DND-41 (cell line): ENCODE data around the gene RCBTB2.

Experiments
- ATAC-seq: fragments of 200-7000 bp; cut with Tn5 transposase; 3 replicates; pipeline ENCODE4 v1.9.1; 2021; ENCODE audit warnings: low read depth; ENCODE audit not compliant: insufficient read depth
- DNase-seq: peaks from one replicate; pipeline ENCODE4 v3.0.0-alpha.2; 2020
- H2AFZ ChIP-seq: 2 replicates; pipeline ENCODE4 v1.6.0; 2012; ENCODE audit warnings: low read depth, low read length
- H3K27ac ChIP-seq: 2 replicates; pipeline ENCODE4 v1.5.1; 2012; ENCODE audit warnings: low read length, inconsistent platforms
- H3K27me3 ChIP-seq: fragments of 200-600 bp; sonication (generic); 2 replicates; pipeline ENCODE4 v1.6.0; 2012; ENCODE audit warnings: low read length, mild to moderate bottlenecking, inconsistent platforms; ENCODE audit not compliant: insufficient read depth, poor library complexity
- H3K36me3 ChIP-seq: 2 replicates; pipeline ENCODE4 v1.5.1; 2012; ENCODE audit warnings: low read length, inconsistent platforms; ENCODE audit not compliant: insufficient read depth
- H3K4me1 ChIP-seq: 2 replicates; pipeline ENCODE4 v1.5.1; 2012; ENCODE audit warnings: mild to moderate bottlenecking, low read length; ENCODE audit not compliant: insufficient read depth
- H3K4me2 ChIP-seq: 2 replicates; pipeline ENCODE4 v1.6.0; 2012; ENCODE audit warnings: mild to moderate bottlenecking, moderate library complexity, low read length, inconsistent platforms; ENCODE audit not compliant: insufficient read depth
- H3K4me3 ChIP-seq, 2 experiments: fragments of 200-600 bp in 1 of 2; shearing (Covaris generic) in 1 of 2; 2 replicates each; pipeline ENCODE4 v1.5.1; 2012 to 2016; ENCODE audit warnings: inconsistent platforms in 2 of 2, low read length in 2 of 2, mild to moderate bottlenecking in 2 of 2, low read depth in 1 of 2, moderate library complexity in 1 of 2
- H3K79me2 ChIP-seq: 2 replicates; pipeline ENCODE4 v1.6.0; 2012; ENCODE audit warnings: low read length, inconsistent platforms; ENCODE audit not compliant: insufficient read depth
- H3K9ac ChIP-seq: 2 replicates; pipeline ENCODE4 v1.6.0; 2012; ENCODE audit warnings: low read depth, mild to moderate bottlenecking, inconsistent platforms, low read length, moderate library complexity
- H3K9me3 ChIP-seq: 2 replicates; pipeline ENCODE4 v1.5.1; 2012; ENCODE audit warnings: low read length, moderate library complexity, mild to moderate bottlenecking, inconsistent platforms; ENCODE audit not compliant: insufficient read depth, severe bottlenecking
- H4K20me1 ChIP-seq: 2 replicates; pipeline ENCODE4 v1.6.0; 2012; ENCODE audit warnings: low read length; ENCODE audit not compliant: insufficient read depth
- CTCF ChIP-seq: IDR thresholded peaks from 2 replicates; pipeline ENCODE4 v1.5.1; 2012; ENCODE audit warnings: borderline replicate concordance, low read length, moderate library complexity, mild to moderate bottlenecking; ENCODE audit not compliant: poor library complexity, severe bottlenecking; ENCODE audit errors: extremely low read depth
- EZH2 ChIP-seq: IDR thresholded peaks from 3 replicates; pipeline ENCODE4 v1.6.1; 2012; ENCODE audit warnings: borderline replicate concordance, low read depth, mild to moderate bottlenecking, moderate library complexity, low read length, inconsistent platforms; ENCODE audit not compliant: severe bottlenecking

Gene RCBTB2

GRCh38 chr13:48556817-48557216 lies 23.9 kb upstream of the RCBTB2 start:
- H3K4me3 ChIP-seq: no peak overlapping the region
- H3K27me3 ChIP-seq: no peaks in the 10 kb centered on the region
- peaks cover 28% of the 10 kb centered on the region for H3K9me3 ChIP-seq
- H3K4me1 ChIP-seq: peaks cover 26% of the 10 kb centered on the region
- no peak for TF ChIP-seq EZH2
- DNase-seq (no peak), ATAC-seq (no peak)
- H2AFZ ChIP-seq: no peak overlapping the region
- H3K9ac ChIP-seq: no peak overlapping the region
- no peaks in the 10 kb centered on the region for H3K79me2 ChIP-seq
- peaks cover under 1% of the 10 kb centered on the region; the same call in 1 of the 2 replicates for H3K36me3 ChIP-seq
- H3K4me2 ChIP-seq: no peak overlapping the region
- H3K27ac ChIP-seq: no peak overlapping the region
- no peaks in the 10 kb centered on the region for H4K20me1 ChIP-seq

- TF ChIP-seq CTCF (no peak), EZH2 (no peak)
- H3K27me3 ChIP-seq: no peaks in the 10 kb centered on the region
- no peak overlapping the region for H2AFZ ChIP-seq
- peaks cover 42% of the 10 kb centered on the region for H3K9me3 ChIP-seq
- H3K4me2 ChIP-seq: no peak overlapping the region
- no peak overlapping the region for H3K4me3 ChIP-seq
- H3K79me2 ChIP-seq: no peaks in the 10 kb centered on the region
- H3K4me1 ChIP-seq: peaks cover 12% of the 10 kb centered on the region
- no peaks in the 10 kb centered on the region for H4K20me1 ChIP-seq
- peaks cover 4% of the 10 kb centered on the region; the same call in 1 of the 2 replicates for H3K36me3 ChIP-seq
- no peak overlapping the region for H3K27ac ChIP-seq
- H3K9ac ChIP-seq: no peak overlapping the region
- ATAC-seq: no peak
- DNase-seq: no peak
These were observed 22.6 kb upstream of the RCBTB2 start for GRCh38 chr13:48555441-48555840.

- H3K27ac ChIP-seq: no peak overlapping the region
- no peaks in the 10 kb centered on the region for H4K20me1 ChIP-seq
- no peak overlapping the region for H3K9ac ChIP-seq
- peak; percentile 34 for DNase-seq
- H3K27me3 ChIP-seq: no peaks in the 10 kb centered on the region
- peaks cover 46% of the 10 kb centered on the region for H3K9me3 ChIP-seq
- H2AFZ ChIP-seq: no peak overlapping the region
- no peak overlapping the region for H3K4me2 ChIP-seq
- no peak for TF ChIP-seq CTCF
- TF ChIP-seq EZH2: no peak
- H3K4me3 ChIP-seq: no peak overlapping the region; a peak in 1 of 4 replicates
- no peak for ATAC-seq
- H3K79me2 ChIP-seq: no peaks in the 10 kb centered on the region
- H3K36me3 ChIP-seq: peaks cover 4% of the 10 kb centered on the region; the same call in 1 of the 2 replicates
- H3K4me1 ChIP-seq: no peaks in the 10 kb centered on the region
These were observed 18.4 kb upstream of the RCBTB2 start for GRCh38 chr13:48551329-48551728.

GRCh38 chr13:48549658-48550057 lies 16.8 kb upstream of the RCBTB2 start:
- no peaks in the 10 kb centered on the region for H3K79me2 ChIP-seq
- H3K27me3 ChIP-seq: no peaks in the 10 kb centered on the region
- H3K4me3 ChIP-seq: no peak overlapping the region
- H3K9ac ChIP-seq: no peak overlapping the region
- TF ChIP-seq CTCF (no peak), EZH2 (no peak)
- H3K9me3 ChIP-seq: peaks cover 33% of the 10 kb centered on the region
- no peaks in the 10 kb centered on the region for H4K20me1 ChIP-seq
- ATAC-seq (no peak), DNase-seq (no peak)
- no peak overlapping the region for H3K27ac ChIP-seq
- H2AFZ ChIP-seq: no peak overlapping the region
- peaks cover 4% of the 10 kb centered on the region; the same call in 1 of the 2 replicates for H3K36me3 ChIP-seq
- no peaks in the 10 kb centered on the region for H3K4me1 ChIP-seq
- no peak overlapping the region for H3K4me2 ChIP-seq
